Peyer's patch (tissue), 4 donors: ENCODE data around the gene TEAD1. TPM values are rescaled to one million over a fixed set of nuclear protein-coding genes. Genes with fewer than 3 reads are reported as not detected.
A peak's percentile ranks its signal among the peaks of the same experiment; 100 is the strongest.

Experiments used
- DNase-seq, 3 donors: peaks; one replicate each; pipeline ENCODE4 v3.0.0-alpha.2; 2017 to 2019
- H3K27ac ChIP-seq, 4 donors: fragments of 200-600 bp; sonication (generic); one replicate each; pipeline ENCODE4 v1.5.1; 2016 to 2019
- H3K27me3 ChIP-seq, 2 donors: fragments of 200-600 bp; sonication (generic); one replicate each; pipeline ENCODE4 v1.5.1; 2019
- H3K36me3 ChIP-seq, 3 donors: fragments of 200-600 bp; sonication (generic); one replicate each; pipeline ENCODE4 v1.5.1; 2016 to 2019
- H3K4me1 ChIP-seq, 4 donors: fragments of 200-600 bp; sonication (generic); one replicate each; pipeline ENCODE4 v1.5.1; 2016 to 2019
- H3K4me3 ChIP-seq, 4 donors: fragments of 200-600 bp; sonication (generic); 1 replicate in 3 of 4; 2 replicates in 1 of 4; pipeline ENCODE4 v1.5.1; 2016 to 2019; ENCODE audit warnings: mild to moderate bottlenecking in 1 of 4
- H3K9me3 ChIP-seq, 4 donors: fragments of 200-600 bp; sonication (generic); one replicate each; pipeline ENCODE4 v1.5.1; 2016 to 2019; ENCODE audit warnings: mild to moderate bottlenecking in 1 of 4
- POLR2A ChIP-seq, 2 donors: fragments of 450-650 bp; IDR thresholded peaks; one replicate each; pipeline ENCODE4 v1.5.1; 2017; ENCODE audit warnings: antibody characterized with exemption in 2 of 2, mild to moderate bottlenecking in 2 of 2, moderate library complexity in 2 of 2
- total RNA-seq, 4 donors: library from RNA; depleted of rRNA; stranded (reverse); fragments of >200 nt; gene quantifications; one replicate each; pipeline ENCODE4 v1.1.0, GENCODE V29; 2016
- TF ChIP-seq, protein P1 (sequence below), 6 experiments: fragments of 450-650 bp in 4 of 6; fragments of 200-600 bp in 2 of 6; sonication (generic) in 1 of 6; IDR thresholded peaks; one replicate each; pipeline ENCODE4 v1.5.1; 2017 to 2019; ENCODE audit warnings: antibody characterized with exemption in 6 of 6, mild to moderate bottlenecking in 3 of 6, moderate library complexity in 1 of 6

The TEAD1 gene
- total RNA-seq, 4 donors from 2014 or later: 34.5 to 125 (median 65.1) TPM

DNA sequence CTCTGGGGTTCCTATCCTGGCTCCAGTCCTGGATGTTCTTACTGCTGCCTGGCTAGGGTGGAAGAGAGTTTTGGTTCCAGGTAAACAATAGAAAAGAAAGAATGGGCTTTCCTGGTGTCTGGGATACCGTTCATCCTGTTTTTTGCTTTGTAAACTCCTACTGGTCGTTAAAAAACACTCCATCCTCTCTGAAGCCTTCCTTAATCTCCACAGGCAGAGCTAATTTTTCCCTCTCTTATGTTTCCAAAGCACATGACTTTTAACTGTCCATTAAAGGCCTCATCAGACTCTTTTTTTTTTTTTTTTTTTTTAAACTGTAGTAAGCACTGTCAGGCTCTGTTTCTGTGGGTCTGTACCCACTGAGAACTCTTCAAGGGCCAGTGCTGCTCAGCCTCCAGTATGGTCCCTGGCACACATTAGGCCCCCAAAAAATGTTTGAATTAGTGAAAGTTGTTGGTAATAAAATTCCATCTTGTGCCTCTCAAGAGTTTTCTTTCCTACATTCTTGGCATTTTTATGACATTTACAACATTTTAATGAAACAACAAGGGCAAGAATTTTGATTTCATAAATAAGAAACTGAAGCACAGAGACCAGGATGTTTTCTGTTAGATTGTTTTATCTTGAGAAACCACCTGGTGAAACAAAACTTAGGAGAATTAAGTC lies 104.2 kb downstream of the TEAD1 start:
- H3K27ac ChIP-seq: peak overlapping the region in 1 of 4 donors; percentile 33
- TF ChIP-seq, protein P1, sequence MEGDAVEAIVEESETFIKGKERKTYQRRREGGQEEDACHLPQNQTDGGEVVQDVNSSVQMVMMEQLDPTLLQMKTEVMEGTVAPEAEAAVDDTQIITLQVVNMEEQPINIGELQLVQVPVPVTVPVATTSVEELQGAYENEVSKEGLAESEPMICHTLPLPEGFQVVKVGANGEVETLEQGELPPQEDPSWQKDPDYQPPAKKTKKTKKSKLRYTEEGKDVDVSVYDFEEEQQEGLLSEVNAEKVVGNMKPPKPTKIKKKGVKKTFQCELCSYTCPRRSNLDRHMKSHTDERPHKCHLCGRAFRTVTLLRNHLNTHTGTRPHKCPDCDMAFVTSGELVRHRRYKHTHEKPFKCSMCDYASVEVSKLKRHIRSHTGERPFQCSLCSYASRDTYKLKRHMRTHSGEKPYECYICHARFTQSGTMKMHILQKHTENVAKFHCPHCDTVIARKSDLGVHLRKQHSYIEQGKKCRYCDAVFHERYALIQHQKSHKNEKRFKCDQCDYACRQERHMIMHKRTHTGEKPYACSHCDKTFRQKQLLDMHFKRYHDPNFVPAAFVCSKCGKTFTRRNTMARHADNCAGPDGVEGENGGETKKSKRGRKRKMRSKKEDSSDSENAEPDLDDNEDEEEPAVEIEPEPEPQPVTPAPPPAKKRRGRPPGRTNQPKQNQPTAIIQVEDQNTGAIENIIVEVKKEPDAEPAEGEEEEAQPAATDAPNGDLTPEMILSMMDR (IDR thresholded peaks at IDR 0.05): no peak
- no peak for TF ChIP-seq POLR2A (IDR thresholded peaks at IDR 0.05)
- no peak overlapping the region for H3K4me3 ChIP-seq
- no peaks in the 10 kb centered on the region for H3K27me3 ChIP-seq
- no peak for DNase-seq
- H3K4me1 ChIP-seq: no peaks in the 10 kb centered on the region
- H3K36me3 ChIP-seq: no peaks in the 10 kb centered on the region
- no peaks in the 10 kb centered on the region for H3K9me3 ChIP-seq

DNA sequence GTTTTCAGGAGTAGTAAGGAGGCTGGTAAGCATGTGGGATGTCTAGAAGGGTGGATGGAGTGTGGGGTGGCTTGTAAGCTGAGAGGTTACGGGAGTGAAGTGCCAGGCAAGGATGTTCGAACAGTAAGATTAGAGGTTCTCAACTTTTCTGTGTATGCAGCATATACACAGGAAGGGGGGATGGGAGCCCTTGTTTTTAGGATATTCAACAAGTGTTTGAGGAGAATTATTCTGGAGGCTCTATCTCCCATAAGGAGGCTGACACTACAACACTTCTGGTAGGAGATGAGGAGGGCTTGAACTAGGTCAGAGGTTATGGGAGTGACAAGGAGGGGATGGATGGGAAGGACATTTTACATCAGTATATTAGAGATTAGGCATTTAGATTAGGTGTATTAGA lies 109.5 kb downstream of the TEAD1 start:
- H3K4me1 ChIP-seq: no peaks in the 10 kb centered on the region
- TF ChIP-seq POLR2A (IDR thresholded peaks at IDR 0.05): no peak
- TF ChIP-seq, protein P1 (IDR thresholded peaks at IDR 0.05): no peak
- no peak for DNase-seq
- no peaks in the 10 kb centered on the region for H3K9me3 ChIP-seq
- H3K36me3 ChIP-seq: no peaks in the 10 kb centered on the region
- H3K27me3 ChIP-seq: no peaks in the 10 kb centered on the region
- no peak overlapping the region for H3K27ac ChIP-seq
- H3K4me3 ChIP-seq: no peak overlapping the region

DNA sequence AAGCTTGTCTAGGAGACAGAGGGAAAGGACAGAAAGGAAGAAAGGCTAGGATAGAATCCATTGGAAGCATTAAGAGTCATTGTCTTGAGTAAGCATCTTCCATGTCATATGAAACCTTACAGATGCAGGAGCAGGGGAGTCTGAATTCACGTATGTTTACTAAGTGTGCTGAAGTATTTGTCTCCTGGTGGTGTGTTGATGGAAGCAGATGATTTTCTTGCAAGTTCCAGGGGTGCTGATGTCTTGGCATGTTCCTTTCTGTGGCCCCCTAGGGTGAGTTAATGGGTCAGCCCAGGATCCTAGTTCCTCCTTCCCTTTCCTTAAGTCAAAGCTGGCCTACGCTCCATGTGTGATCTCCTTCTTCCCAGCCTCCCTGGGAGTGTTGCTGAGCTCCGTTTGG lies 110.2 kb downstream of the TEAD1 start:
- no peaks in the 10 kb centered on the region for H3K9me3 ChIP-seq
- no peak overlapping the region for H3K27ac ChIP-seq
- H3K36me3 ChIP-seq: no peaks in the 10 kb centered on the region
- TF ChIP-seq, protein P1 (IDR thresholded peaks at IDR 0.05): no peak
- no peak for TF ChIP-seq POLR2A (IDR thresholded peaks at IDR 0.05)
- no peak for DNase-seq
- H3K4me3 ChIP-seq: no peak overlapping the region
- H3K4me1 ChIP-seq: no peaks in the 10 kb centered on the region
- no peaks in the 10 kb centered on the region for H3K27me3 ChIP-seq

DNA sequence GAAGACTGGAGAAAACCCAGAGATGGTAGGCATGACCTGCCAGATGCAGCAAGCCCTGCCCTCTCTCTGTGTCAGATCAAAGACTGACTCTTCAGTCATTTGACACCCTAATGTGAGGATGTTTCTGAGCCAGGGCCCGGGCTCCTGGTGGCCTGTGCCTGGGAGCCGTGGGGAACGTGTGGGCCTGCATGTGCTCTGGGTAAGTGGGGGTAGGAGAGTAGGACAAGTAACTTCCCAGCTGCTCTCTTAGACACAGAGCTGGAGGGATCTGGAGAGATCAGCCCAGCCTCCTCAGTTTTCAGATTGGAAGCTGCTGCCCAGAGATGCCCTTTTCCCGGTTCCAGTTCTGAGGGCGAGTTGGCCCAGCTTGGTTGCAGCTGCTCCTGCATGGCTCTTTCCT lies 110.8 kb downstream of the TEAD1 start:
- TF ChIP-seq, protein P1 (IDR thresholded peaks at IDR 0.05): no peak
- TF ChIP-seq POLR2A (IDR thresholded peaks at IDR 0.05): no peak
- Histone ChIP-seq H3K27me3 (no peaks in the 10 kb centered on the region), H3K4me3 (no peak overlapping the region), H3K4me1 (no peaks in the 10 kb centered on the region), H3K9me3 (no peaks in the 10 kb centered on the region), H3K36me3 (no peaks in the 10 kb centered on the region), H3K27ac (no peak overlapping the region)
- DNase-seq: no peak

DNA sequence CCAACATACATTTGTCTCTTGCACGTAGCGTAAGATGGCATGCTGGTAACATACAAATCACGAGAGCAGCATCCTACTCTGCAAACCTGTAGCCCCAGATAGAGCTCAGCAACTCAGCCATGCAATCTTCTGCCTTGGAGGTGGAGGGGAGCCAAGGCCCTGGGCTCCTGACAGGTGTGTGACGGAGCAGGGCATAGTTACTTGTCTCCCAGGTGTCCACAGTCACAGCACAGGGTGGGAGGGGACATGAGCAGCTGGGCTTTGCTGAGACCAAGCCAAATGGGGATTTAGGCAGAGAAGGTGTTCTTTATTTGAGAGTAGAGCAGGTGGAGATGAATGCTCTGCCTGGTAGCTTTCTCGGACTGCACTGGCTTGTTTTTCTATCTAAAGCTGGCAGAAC lies 111.7 kb downstream of the TEAD1 start:
- H3K9me3 ChIP-seq: no peaks in the 10 kb centered on the region
- no peak for DNase-seq
- H3K27ac ChIP-seq: no peak overlapping the region
- H3K36me3 ChIP-seq: no peaks in the 10 kb centered on the region
- no peaks in the 10 kb centered on the region for H3K4me1 ChIP-seq
- no peaks in the 10 kb centered on the region for H3K27me3 ChIP-seq
- H3K4me3 ChIP-seq: no peak overlapping the region
- TF ChIP-seq, protein P1 (IDR thresholded peaks at IDR 0.05): no peak
- TF ChIP-seq POLR2A (IDR thresholded peaks at IDR 0.05): no peak

DNA sequence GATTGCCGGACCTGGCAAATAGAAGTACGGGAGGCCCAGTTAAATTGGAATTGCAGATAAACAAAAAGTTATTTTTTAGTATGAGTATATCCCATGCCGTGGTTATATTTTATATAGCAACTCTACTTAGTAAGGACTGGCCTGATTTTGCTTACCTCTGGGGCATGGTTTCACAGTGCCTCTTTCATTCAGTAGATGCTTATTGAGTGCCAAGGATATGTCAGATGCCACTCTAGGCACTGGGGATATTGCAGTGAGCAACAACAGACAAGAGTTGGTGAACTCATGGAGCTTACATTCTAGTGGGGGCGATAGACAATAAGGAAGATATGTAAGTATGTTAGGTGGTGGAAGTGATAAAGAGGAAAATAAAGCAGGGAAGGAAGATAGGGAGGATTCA lies 112.2 kb downstream of the TEAD1 start:
- Histone ChIP-seq H3K9me3 (no peaks in the 10 kb centered on the region), H3K27ac (no peak overlapping the region), H3K36me3 (no peaks in the 10 kb centered on the region), H3K4me3 (no peak overlapping the region), H3K4me1 (no peaks in the 10 kb centered on the region), H3K27me3 (no peaks in the 10 kb centered on the region)
- TF ChIP-seq POLR2A (IDR thresholded peaks at IDR 0.05): no peak
- TF ChIP-seq, protein P1 (IDR thresholded peaks at IDR 0.05): no peak
- DNase-seq: no peak
